Neural cell (in vitro differentiated cells): ENCODE data around the gene IL31RA.

Source experiments
- CTCF ChIP-seq: fragments of 450-650 bp; IDR thresholded peaks from 2 replicates; pipeline ENCODE4 v1.5.1; 2014; ENCODE audit warnings: antibody characterized with exemption, mild to moderate bottlenecking, moderate library complexity; ENCODE audit not compliant: poor library complexity, severe bottlenecking
- EP300 ChIP-seq: fragments of 450-650 bp; conservative IDR thresholded peaks from 2 replicates; pipeline ENCODE4 v1.6.1; 2014; ENCODE audit warnings: antibody characterized with exemption, mild to moderate bottlenecking, moderate library complexity; ENCODE audit not compliant: poor library complexity, severe bottlenecking
- EZH2 ChIP-seq: fragments of 200-600, 300-800 bp; shearing (Covaris generic), sonication (generic); IDR thresholded peaks from 2 replicates; pipeline ENCODE4 v1.6.1; 2014; ENCODE audit warnings: antibody characterized with exemption, low read length, borderline replicate concordance, mild to moderate bottlenecking; ENCODE audit not compliant: insufficient read depth, poor library complexity, severe bottlenecking
- POLR2AphosphoS5 ChIP-seq: IDR thresholded peaks from 2 replicates; pipeline ENCODE4 v1.6.1; 2012
- RAD21 ChIP-seq: fragments of 450-650 bp; conservative IDR thresholded peaks from 2 replicates; pipeline ENCODE4 v1.6.1; 2014; ENCODE audit warnings: antibody characterized with exemption, mild to moderate bottlenecking, moderate library complexity
- REST ChIP-seq: IDR thresholded peaks from 2 replicates; pipeline ENCODE4 v1.6.1; 2012; ENCODE audit warnings: borderline replicate concordance
- SMC3 ChIP-seq: fragments of 450-650 bp; conservative IDR thresholded peaks from 2 replicates; pipeline ENCODE4 v1.6.1; 2014; ENCODE audit warnings: antibody characterized with exemption, mild to moderate bottlenecking, moderate library complexity; ENCODE audit not compliant: poor library complexity
- TAF1 ChIP-seq: IDR thresholded peaks from 2 replicates; pipeline ENCODE4 v1.6.1; 2012; ENCODE audit warnings: low read depth

- TF ChIP-seq CTCF (no peak), TAF1 (no peak), SMC3 (no peak), POLR2AphosphoS5 (no peak), EZH2 (no peak), RAD21 (no peak), EP300 (no peak), REST (no peak)
Observed at GRCh38 chr5:55902696-55903095, 51.5 kb downstream of the IL31RA start.
